PC-9 (cell line): ENCODE measurements around the gene TANGO2. TPM values are rescaled to one million over a fixed set of nuclear protein-coding genes. Genes with fewer than 3 reads are reported as not detected.

ENCODE experiments used
- BruUV-seq: library from RNA; stranded (reverse); fragments of 400-500 nt; replicated peaks from 2 replicates; lab custom pipeline; 2021; lab: Mats Ljungman, UMichigan
- CTCF ChIA-PET: fragments of 300-600 bp; sonication (Branson Sonifier 250); formaldehyde crosslinking; loops from one replicate; lab custom pipeline; 2022; ENCODE audit warnings: antibody characterized with exemption; lab: Charles Lee
- POLR2A ChIA-PET: fragments of 300-600 bp; sonication (Branson Sonifier 250); formaldehyde crosslinking; loops from one replicate; lab custom pipeline; 2022; ENCODE audit warnings: antibody characterized with exemption; ENCODE audit not compliant: unreplicated experiment; lab: Charles Lee
- DNase-seq, 2 experiments: peaks; one replicate each; pipeline versions ENCODE4 v3.0.0 to v3.0.0-alpha.2; 2015 to 2022; ENCODE audit warnings: mixed read lengths in 1 of 2
- H2AFZ ChIP-seq: fragments of 200-600 bp; sonication (generic); 2 replicates; pipeline ENCODE4 v1.8.1; 2017; ENCODE audit warnings: antibody characterized with exemption
- H3F3A ChIP-seq: fragments of 200-600 bp; sonication (generic); 2 replicates; pipeline ENCODE4 v1.8.1; 2017; ENCODE audit warnings: antibody characterized with exemption, mild to moderate bottlenecking, low read depth; ENCODE audit not compliant: insufficient read depth
- H3K27ac ChIP-seq: fragments of 200-600 bp; sonication (generic); 2 replicates; pipeline ENCODE4 v1.6.1; 2016; ENCODE audit warnings: mixed run types
- H3K27me3 ChIP-seq: fragments of 200-600 bp; sonication (generic); 2 replicates; pipeline ENCODE4 v1.6.1; 2016; ENCODE audit warnings: low read depth, mixed run types; ENCODE audit not compliant: insufficient read depth
- H3K36me3 ChIP-seq: fragments of 200-600 bp; sonication (generic); 2 replicates; pipeline ENCODE4 v1.6.1; 2016; ENCODE audit warnings: low read depth, mixed run types
- H3K4me1 ChIP-seq: fragments of 200-600 bp; sonication (generic); replicated peaks from 2 replicates; pipeline ENCODE4 v1.6.1; 2016; ENCODE audit warnings: mixed run types; ENCODE audit not compliant: insufficient read depth
- H3K4me2 ChIP-seq: fragments of 200-600 bp; sonication (generic); 2 replicates; pipeline ENCODE4 v1.6.1; 2017; ENCODE audit warnings: mixed run types
- H3K4me3 ChIP-seq: fragments of 200-600 bp; sonication (generic); 2 replicates; pipeline ENCODE4 v1.6.1; 2016; ENCODE audit warnings: mixed run types
- H3K79me2 ChIP-seq: fragments of 200-600 bp; sonication (generic); 2 replicates; pipeline ENCODE4 v1.6.1; 2017; ENCODE audit warnings: low read depth, mixed run types
- H3K9me2 ChIP-seq: fragments of 200-600 bp; sonication (generic); 2 replicates; pipeline ENCODE4 v1.8.1; 2017; ENCODE audit warnings: mild to moderate bottlenecking; ENCODE audit not compliant: insufficient read depth
- H3K9me3 ChIP-seq: fragments of 200-600 bp; sonication (generic); 2 replicates; pipeline ENCODE4 v1.8.1; 2016; ENCODE audit warnings: low read depth; ENCODE audit not compliant: insufficient read depth
- H4K20me1 ChIP-seq: fragments of 200-600 bp; sonication (generic); 2 replicates; pipeline ENCODE4 v1.8.1; 2017; ENCODE audit not compliant: insufficient read depth
- EZH2 ChIP-seq: fragments of 200-600 bp; sonication (generic); IDR thresholded peaks from 2 replicates; pipeline ENCODE4 v1.8.0; 2017; ENCODE audit warnings: antibody characterized with exemption, low read depth
- intact Hi-C: fragments of 100-400 bp; cut with micrococcal nuclease; formaldehyde crosslinking; loops from one replicate; pipeline ENCODE4 v1.10.0; 2022; ENCODE audit not compliant: unreplicated experiment
- total RNA-seq: library from RNA; stranded (reverse); gene quantifications from 2 replicates; pipeline ENCODE4 v1.2.3, GENCODE V29; 2021
- TF ChIP-seq, protein P1 (sequence below): fragments of 200-600 bp; sonication (generic); conservative IDR thresholded peaks from 2 replicates; pipeline ENCODE4 v1.6.1; 2017; ENCODE audit warnings: mixed run types, antibody characterized with exemption, mild to moderate bottlenecking, moderate library complexity

TANGO2 gene
- total RNA-seq, 1 experiment from 2014 or later = 22.4 TPM

DNA sequence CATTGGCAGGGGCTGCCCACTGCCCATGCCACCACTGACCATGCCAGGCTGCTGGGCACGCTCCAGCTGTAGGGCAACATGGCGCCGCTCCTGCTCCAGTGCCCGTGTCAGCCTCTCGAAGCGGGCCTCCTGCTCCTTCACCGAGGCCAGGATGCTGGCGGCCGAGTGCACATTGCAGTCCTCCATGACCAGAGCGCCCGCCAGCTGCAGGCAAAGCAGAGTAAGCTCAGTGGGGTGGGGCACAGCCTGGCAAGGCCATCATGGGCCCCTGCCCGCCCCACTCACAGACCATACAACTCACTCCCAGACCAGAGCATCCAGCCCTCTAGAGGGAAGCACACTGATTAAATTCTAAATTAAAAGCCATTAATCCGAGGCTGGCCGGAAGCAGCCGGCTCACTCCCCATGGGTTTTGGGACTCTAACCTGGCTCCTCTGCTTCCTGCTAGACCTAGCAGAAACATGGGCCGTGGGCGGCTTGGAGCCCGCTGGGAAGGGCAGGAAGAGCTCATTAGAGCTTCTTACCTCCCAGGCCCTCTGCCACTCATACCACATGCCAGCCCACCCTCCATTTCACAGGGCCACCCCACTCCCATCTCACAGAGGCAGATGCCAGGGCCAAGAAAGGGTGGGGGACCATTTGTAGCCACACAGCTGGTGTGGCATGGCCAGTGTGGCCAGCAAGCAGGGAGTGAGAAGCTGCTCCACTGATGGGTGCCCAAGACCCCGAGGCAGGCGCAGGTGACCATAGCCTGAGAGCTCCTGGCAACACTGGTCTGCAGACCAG is 30.1 kb upstream of the TANGO2 start:
- intact Hi-C loops = no loop called here
- H3K4me1 ChIP-seq = peaks cover 5% of the 10 kb centered on the region; the same call in 1 of the 2 replicates
- POLR2A ChIA-PET = interaction anchor here (0.8 kb wide), 1 partner anchor 30 kb away, joined by 4 read pairs; the partner anchor contains the start of gene TANGO2
- no peak overlapping the region for H2AFZ ChIP-seq
- H3F3A ChIP-seq = no peaks in the 10 kb centered on the region
- no peaks in the 10 kb centered on the region for H3K9me2 ChIP-seq
- H3K36me3 ChIP-seq = no peaks in the 10 kb centered on the region
- H3K4me2 ChIP-seq = no peak overlapping the region
- H3K4me3 ChIP-seq = no peak overlapping the region
- no peak overlapping the region for H3K27ac ChIP-seq
- no peaks in the 10 kb centered on the region for H3K9me3 ChIP-seq
- BruUV-seq = no TSS peak
- no peaks in the 10 kb centered on the region for H3K79me2 ChIP-seq
- TF ChIP-seq, protein P1, sequence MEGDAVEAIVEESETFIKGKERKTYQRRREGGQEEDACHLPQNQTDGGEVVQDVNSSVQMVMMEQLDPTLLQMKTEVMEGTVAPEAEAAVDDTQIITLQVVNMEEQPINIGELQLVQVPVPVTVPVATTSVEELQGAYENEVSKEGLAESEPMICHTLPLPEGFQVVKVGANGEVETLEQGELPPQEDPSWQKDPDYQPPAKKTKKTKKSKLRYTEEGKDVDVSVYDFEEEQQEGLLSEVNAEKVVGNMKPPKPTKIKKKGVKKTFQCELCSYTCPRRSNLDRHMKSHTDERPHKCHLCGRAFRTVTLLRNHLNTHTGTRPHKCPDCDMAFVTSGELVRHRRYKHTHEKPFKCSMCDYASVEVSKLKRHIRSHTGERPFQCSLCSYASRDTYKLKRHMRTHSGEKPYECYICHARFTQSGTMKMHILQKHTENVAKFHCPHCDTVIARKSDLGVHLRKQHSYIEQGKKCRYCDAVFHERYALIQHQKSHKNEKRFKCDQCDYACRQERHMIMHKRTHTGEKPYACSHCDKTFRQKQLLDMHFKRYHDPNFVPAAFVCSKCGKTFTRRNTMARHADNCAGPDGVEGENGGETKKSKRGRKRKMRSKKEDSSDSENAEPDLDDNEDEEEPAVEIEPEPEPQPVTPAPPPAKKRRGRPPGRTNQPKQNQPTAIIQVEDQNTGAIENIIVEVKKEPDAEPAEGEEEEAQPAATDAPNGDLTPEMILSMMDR = no peak
- TF ChIP-seq EZH2 = no peak
- no peaks in the 10 kb centered on the region for H3K27me3 ChIP-seq
- DNase-seq = no peak
- no peaks in the 10 kb centered on the region for H4K20me1 ChIP-seq
- CTCF ChIA-PET = interaction anchor here (0.6 kb wide), 1 partner anchor 379 kb away, joined by 3 read pairs; no protein-coding TSS in a partner anchor

DNA sequence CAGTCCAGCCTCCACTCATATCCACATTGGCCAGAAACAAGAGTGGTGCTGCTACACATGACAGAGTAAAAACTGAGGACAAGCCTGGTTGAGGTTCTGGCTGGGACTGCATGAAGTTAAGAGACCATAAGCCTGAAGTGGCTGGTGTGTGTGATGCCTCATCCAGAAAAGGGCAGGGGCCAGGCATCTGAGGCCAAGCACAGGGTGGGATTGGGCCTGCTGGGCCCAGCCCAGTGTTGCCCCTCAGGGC is 29.6 kb upstream of the TANGO2 start:
- Histone ChIP-seq H3K4me2 (no peak overlapping the region), H3K9me2 (no peaks in the 10 kb centered on the region), H3K27me3 (no peaks in the 10 kb centered on the region), H3K4me3 (no peak overlapping the region), H3K4me1 (0 out of 2 replicates have a peak, but pooled peaks cover under 1% of the 10 kb centered on the region), H4K20me1 (no peaks in the 10 kb centered on the region), H3K79me2 (no peaks in the 10 kb centered on the region), H3K27ac (no peak overlapping the region), H3K9me3 (no peaks in the 10 kb centered on the region), H2AFZ (no peak overlapping the region), H3K36me3 (no peaks in the 10 kb centered on the region), H3F3A (no peaks in the 10 kb centered on the region)
- no peak for DNase-seq
- TF ChIP-seq, protein P1 = no peak
- no peak for TF ChIP-seq EZH2
- ChIA-PET POLR2A (no interaction called here), CTCF (no interaction called here)
- intact Hi-C loops = no loop called here
- no TSS peak for BruUV-seq

DNA sequence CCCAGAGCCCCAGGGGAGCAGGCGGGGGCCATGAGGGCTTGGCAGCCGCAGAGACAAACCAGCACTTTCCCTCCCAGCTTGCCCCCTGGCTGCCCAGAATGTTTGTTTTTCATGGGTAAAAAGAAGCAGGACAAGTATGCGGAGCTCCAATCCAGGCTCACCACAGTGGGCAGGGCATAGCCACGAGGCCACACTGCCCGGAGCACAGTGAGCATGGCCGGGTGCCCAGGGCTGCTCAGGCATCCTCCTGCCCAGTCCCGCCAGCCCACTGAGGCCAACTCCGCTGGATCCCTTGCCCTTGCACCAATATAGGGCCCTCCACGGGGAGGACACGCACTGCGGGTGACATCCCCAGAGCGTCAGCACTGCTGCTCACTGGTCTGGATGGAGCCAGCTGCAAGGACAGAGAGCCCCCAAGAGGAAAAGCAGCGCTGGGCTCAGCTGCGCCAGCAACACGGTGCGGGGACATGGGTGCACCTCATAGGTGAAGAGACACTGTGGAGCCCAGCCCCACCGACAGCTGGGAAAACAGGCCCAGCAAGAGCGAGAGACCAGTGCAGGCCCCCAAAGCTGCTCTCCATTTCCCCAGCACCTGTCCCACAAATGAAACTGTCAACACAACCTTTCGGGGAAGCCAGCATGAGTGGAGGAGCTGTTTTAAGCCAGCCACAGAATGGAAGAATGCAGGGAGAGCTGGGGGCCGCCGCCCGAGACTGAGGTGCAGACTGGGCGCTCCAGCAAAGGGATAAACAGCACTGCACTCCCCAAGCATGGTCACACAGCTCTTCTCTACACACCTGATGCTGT is 29.1 kb upstream of the TANGO2 start:
- no TSS peak for BruUV-seq
- no peaks in the 10 kb centered on the region for H3K9me3 ChIP-seq
- H3K9me2 ChIP-seq = no peaks in the 10 kb centered on the region
- intact Hi-C loops = no loop called here
- H3K79me2 ChIP-seq = no peaks in the 10 kb centered on the region
- no peak overlapping the region for H3K4me3 ChIP-seq
- H3K4me2 ChIP-seq = no peak overlapping the region
- H2AFZ ChIP-seq = no peak overlapping the region
- no peak overlapping the region for H3K27ac ChIP-seq
- no peaks in the 10 kb centered on the region for H3K27me3 ChIP-seq
- no peak for DNase-seq
- no peaks in the 10 kb centered on the region for H3K4me1 ChIP-seq
- ChIA-PET POLR2A (no interaction called here), CTCF (no interaction called here)
- no peaks in the 10 kb centered on the region for H3F3A ChIP-seq
- no peaks in the 10 kb centered on the region for H3K36me3 ChIP-seq
- no peak for TF ChIP-seq EZH2
- H4K20me1 ChIP-seq = no peaks in the 10 kb centered on the region
